Heart right ventricle (tissue), 16 donors: ENCODE results near the gene SHANK1. TPM values are rescaled to one million over a fixed set of nuclear protein-coding genes. Genes with fewer than 3 reads are reported as not detected.

Experiments used
- ATAC-seq, 8 donors: fragments of 200-7000 bp; cut with Tn5 transposase; one replicate each; pipeline ENCODE4 v1.9.1; 2020; ENCODE audit warnings: mild to moderate bottlenecking in 8 of 8, moderate library complexity in 8 of 8, moderate number of reproducible peaks in 1 of 8
- DNase-seq, 2 donors: peaks; one replicate each; pipeline ENCODE4 v3.0.0-alpha.2; 2020
- H3K27ac ChIP-seq, 10 donors: fragments of 200-600 bp; sonication (generic) in 2 of 10; one replicate each; pipeline versions ENCODE4 v1.5.0 to v1.8.0; 2020 to 2022; ENCODE audit warnings: mild to moderate bottlenecking in 3 of 10
- H3K27me3 ChIP-seq, 7 donors: fragments of 200-600 bp; one replicate each; pipeline ENCODE4 v1.8.0; 2021 to 2022; ENCODE audit warnings: mild to moderate bottlenecking in 2 of 7
- H3K36me3 ChIP-seq, 9 donors: fragments of 200-600 bp; sonication (generic) in 1 of 9; one replicate each; pipeline versions ENCODE4 v1.5.0 to v1.8.0; 2020 to 2022; ENCODE audit warnings: mild to moderate bottlenecking in 2 of 9
- H3K4me1 ChIP-seq, 9 donors: fragments of 200-600 bp; sonication (generic) in 1 of 9; one replicate each; pipeline versions ENCODE4 v1.5.0 to v1.8.0; 2020 to 2022; ENCODE audit warnings: mild to moderate bottlenecking in 4 of 9
- H3K4me3 ChIP-seq, 10 donors: fragments of 200-600 bp; sonication (generic) in 2 of 10; one replicate each; pipeline versions ENCODE4 v1.5.0 to v1.8.0; 2020 to 2022; ENCODE audit warnings: mild to moderate bottlenecking in 7 of 10, moderate library complexity in 2 of 10
- H3K9me3 ChIP-seq, 11 donors: fragments of 200-600 bp in 10 of 11; sonication (generic) in 2 of 11; one replicate each; pipeline versions ENCODE4 v1.5.0 to v1.8.0; 2013 to 2022; ENCODE audit warnings: mild to moderate bottlenecking in 2 of 11, control low read depth in 1 of 11, moderate library complexity in 1 of 11
- WGBS, 2 donors: extraction: QIAGEN DNeasy Blood & Tissue Kit; methylation state at CpG; one replicate each; pipeline ENCODE4 v1.1.7; 2013; ENCODE audit warnings: inconsistent platforms in 1 of 2; 5-methylcytosine and 5-hydroxymethylcytosine counted together
- intact Hi-C, 10 donors: fragments of 100-400 bp; cut with DNase I; formaldehyde crosslinking; loops; one replicate each; pipeline versions ENCODE4 v1.11.1 to v1.14.2; 2022
- polyA plus RNA-seq, 2 donors: library from polyadenylated mRNA; stranded (reverse); fragments of 200-250 nt; gene quantifications; one replicate each; pipeline ENCODE4 v1.2.3, GENCODE V29; 2013
- total RNA-seq, 10 donors: library from RNA; stranded (reverse); fragmentation: NEBNext Ultra II Directional in 3 of 10; extraction: Animal tissue kit (Norgen Biotek cat#: 25700) in 3 of 10; gene quantifications; one replicate each; pipeline versions ENCODE4 v1.2.1 to v1.2.4, GENCODE V29; 2021 to 2023
- TF ChIP-seq, protein P1 (sequence below), 9 donors: fragments of 200-600 bp; sonication (generic) in 2 of 9; IDR thresholded peaks; one replicate each; pipeline versions ENCODE4 v1.5.0 to v1.8.0; 2021 to 2022; ENCODE audit warnings: antibody characterized with exemption in 9 of 9, mild to moderate bottlenecking in 5 of 9, moderate library complexity in 1 of 9
- donor health status: Arrhythmogenic right ventricular cardiomyopathy.
- donor health status: ischemic (EF 13 %, LVEDD 7.1; RV severe dilation, severe dysfunction).
- donor health status: healthy with polysubstance abuse.
- donor health status: DM: no; HTN: yes; CAD: no.
- donor health status: DM: no; HTN: no; CAD: no.
- donor health status: ischemic (EF 25% LVEDD 6.9; RV normal size, moderate dysfunction).
- donor health status: ischemic (EF 25% LVEDD 5.7; RV mildly dilated, moderate dysfunction).
- donor health status: healthy.
- donor health status: DM: yes; HTN: yes; CAD: no.
- donor health status: Ischemic cardiomyopathy.
- donor health status: ischemic (EF 35%, LVEDD 5.7; RV mildly dilated, moderate dysfunction).
- donor health status: nonischemic (EF 11% LVEDD 7.7; RV severe dilation, severe dysfunction).
- donor health status: DM: yes; HTN: yes; CAD: no.
- donor health status: PGD.
- donor health status: ischemic (EF 29% LVEDD 5.4; RV normal size, mild dysfunction).
- donor health status: nonischemic (EF 23%, LVEDD 6.1; RV moderate dilation, normal function).

Gene SHANK1
- total and polyA plus RNA-seq, 12 donors: 0.07 to 1.5 (median 0.37) TPM; not detected in 1

DNA sequence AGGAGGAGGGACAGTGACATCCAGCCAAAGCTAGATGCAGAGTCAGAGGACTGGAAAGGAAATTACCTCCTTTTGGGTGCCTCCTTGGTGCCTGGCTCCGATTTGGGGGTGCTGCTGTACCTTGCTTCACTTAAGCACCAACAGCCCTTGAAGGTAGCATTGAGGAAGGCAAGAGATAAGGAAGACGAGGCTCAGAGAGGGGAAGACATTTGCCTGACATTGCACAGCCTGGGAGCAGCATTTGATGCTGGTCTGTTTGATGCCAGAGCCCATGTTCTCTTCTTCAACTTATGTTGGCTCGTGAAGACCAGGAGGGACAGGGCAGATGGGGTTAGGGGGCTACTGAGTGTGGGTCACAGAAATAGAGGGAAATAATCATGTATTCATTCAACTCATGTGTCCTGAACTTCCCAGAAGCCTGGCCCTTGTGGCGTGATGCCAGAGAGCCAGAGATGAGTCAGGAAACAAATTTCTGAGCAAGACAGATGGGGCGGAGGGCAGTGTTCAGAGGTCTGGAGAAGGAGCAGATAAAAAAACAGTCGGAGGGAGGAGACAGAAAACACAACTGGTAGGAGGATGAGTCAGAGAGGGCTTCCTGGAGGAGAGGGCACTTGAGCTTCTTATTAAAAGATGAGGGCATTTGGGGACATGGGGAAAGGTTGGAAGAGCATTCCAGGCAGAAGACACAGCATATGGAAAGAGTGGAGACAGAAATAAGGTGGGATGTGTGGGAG, 73.4 kb downstream of the SHANK1 start:
- Histone ChIP-seq H3K9me3 (no peaks in the 10 kb centered on the region), H3K36me3 (no peaks in the 10 kb centered on the region), H3K27ac (no peak overlapping the region), H3K4me1 (no peaks in the 10 kb centered on the region), H3K4me3 (no peak overlapping the region), H3K27me3 (peaks cover 0 to 66% (median 52%) of the 10 kb centered on the region in 7 donors)
- no peak for ATAC-seq
- intact Hi-C loops: no loop called here
- WGBS, 2 donors: 37 to 48% methylated on average over 6 of the region's 6 CpGs
- TF ChIP-seq, protein P1, sequence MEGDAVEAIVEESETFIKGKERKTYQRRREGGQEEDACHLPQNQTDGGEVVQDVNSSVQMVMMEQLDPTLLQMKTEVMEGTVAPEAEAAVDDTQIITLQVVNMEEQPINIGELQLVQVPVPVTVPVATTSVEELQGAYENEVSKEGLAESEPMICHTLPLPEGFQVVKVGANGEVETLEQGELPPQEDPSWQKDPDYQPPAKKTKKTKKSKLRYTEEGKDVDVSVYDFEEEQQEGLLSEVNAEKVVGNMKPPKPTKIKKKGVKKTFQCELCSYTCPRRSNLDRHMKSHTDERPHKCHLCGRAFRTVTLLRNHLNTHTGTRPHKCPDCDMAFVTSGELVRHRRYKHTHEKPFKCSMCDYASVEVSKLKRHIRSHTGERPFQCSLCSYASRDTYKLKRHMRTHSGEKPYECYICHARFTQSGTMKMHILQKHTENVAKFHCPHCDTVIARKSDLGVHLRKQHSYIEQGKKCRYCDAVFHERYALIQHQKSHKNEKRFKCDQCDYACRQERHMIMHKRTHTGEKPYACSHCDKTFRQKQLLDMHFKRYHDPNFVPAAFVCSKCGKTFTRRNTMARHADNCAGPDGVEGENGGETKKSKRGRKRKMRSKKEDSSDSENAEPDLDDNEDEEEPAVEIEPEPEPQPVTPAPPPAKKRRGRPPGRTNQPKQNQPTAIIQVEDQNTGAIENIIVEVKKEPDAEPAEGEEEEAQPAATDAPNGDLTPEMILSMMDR (IDR thresholded peaks at IDR 0.05): no peak
- no peak for DNase-seq

DNA sequence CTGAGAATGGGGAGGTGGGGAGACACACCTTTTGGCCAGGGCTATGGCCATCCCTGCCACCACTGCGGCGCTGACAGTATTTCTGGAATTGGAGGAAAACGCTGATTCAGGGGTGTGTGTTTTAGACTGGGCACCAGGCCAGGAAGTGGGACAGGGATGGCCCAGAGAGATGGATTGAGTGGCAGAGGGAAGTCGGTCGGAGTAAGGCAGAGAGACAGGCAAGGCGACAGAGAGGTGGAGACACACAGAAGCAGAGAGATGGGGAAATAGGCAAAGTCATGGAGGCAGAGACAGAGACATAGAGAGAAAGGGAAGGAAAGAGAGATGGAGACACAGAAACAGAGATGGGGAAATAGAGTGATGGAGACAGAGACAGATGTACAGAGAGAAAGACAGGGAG, 74.5 kb downstream of the SHANK1 start:
- H3K4me3 ChIP-seq: no peak overlapping the region
- intact Hi-C loops: no loop called here
- DNase-seq (no peak), ATAC-seq (no peak)
- TF ChIP-seq, protein P1 (IDR thresholded peaks at IDR 0.05): no peak
- H3K4me1 ChIP-seq: no peaks in the 10 kb centered on the region
- no peaks in the 10 kb centered on the region for H3K9me3 ChIP-seq
- no peaks in the 10 kb centered on the region for H3K36me3 ChIP-seq
- 63 to 66% methylated on average over 6 of the region's 6 CpGs for WGBS, 2 donors
- no peak overlapping the region for H3K27ac ChIP-seq
- peaks cover 0 to 66% (median 59%) of the 10 kb centered on the region in 7 donors for H3K27me3 ChIP-seq

DNA sequence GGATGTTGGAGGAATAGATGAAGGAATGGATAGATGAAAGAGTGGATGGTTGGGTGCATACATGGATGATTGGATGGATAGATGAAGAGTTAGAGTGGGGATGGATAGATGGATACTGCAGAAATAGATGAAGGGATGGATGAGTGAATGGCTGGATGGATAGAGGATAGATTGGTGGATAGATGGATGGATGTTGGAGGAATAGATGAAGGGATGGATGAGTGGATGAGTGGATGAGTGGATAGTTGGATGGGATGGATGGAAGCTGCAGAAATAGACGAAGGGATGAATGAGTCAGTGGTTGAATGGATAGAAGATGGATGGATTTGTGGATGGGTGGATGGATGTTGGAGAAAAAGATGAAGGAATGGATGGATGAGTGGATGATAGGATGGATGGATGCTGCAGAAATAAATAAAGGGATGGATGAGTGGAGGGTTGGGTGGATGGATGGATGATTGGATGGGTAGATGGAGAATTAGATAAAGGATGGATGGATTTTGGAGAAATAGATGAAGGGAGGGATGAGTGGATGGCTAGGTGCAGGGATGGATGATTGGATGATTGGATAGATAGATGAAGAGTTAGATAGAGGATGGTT, 75.2 kb downstream of the SHANK1 start:
- H3K9me3 ChIP-seq: no peaks in the 10 kb centered on the region
- no peak for ATAC-seq
- intact Hi-C loops: no loop called here
- no peak for DNase-seq
- no peak overlapping the region for H3K4me3 ChIP-seq
- TF ChIP-seq, protein P1 (IDR thresholded peaks at IDR 0.05): no peak
- H3K36me3 ChIP-seq: no peaks in the 10 kb centered on the region
- peaks cover 0 to 69% (median 64%) of the 10 kb centered on the region in 7 donors for H3K27me3 ChIP-seq
- H3K27ac ChIP-seq: no peak overlapping the region
- peaks cover 0 to 2% (median 0%) of the 10 kb centered on the region in 9 donors for H3K4me1 ChIP-seq
- WGBS, 2 donors: 44 to 65% methylated on average over 1 of the region's 1 CpG

DNA sequence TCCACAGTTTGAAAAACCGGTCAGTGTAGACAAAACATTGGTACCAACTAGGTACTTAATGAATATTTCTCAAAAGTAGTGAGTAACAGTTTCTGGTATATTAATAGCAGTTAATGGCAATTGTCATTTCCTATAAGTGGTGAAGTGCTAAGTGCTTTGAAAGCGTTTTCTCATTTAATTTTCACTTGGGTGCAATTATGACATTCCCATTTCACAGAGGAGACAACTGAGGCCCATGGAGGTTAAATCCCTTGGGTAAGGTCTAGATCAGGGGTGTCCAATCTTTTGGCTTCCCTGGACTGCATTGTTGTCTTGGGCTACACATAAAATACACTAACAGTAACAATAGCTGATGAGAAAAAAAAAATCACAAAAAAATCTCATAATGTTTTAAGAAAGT, 79.2 kb downstream of the SHANK1 start:
- Histone ChIP-seq H3K9me3 (peaks cover 0 to 4% (median 0%) of the 10 kb centered on the region in 11 donors), H3K4me3 (no peak overlapping the region), H3K27ac (no peak overlapping the region), H3K27me3 (peaks cover 0 to 75% (median 70%) of the 10 kb centered on the region in 7 donors), H3K36me3 (no peaks in the 10 kb centered on the region), H3K4me1 (peaks cover 0 to 8% (median 4%) of the 10 kb centered on the region in 9 donors)
- no peak for ATAC-seq
- TF ChIP-seq, protein P1 (IDR thresholded peaks at IDR 0.05): no peak
- intact Hi-C loops: no loop called here
- DNase-seq: no peak
- 55 to 67% methylated on average over 2 of the region's 2 CpGs for WGBS, 2 donors
